Activated CD8-positive, alpha-beta T cell treated with anti-CD3 and anti-CD28 coated beads for 36 hours (primary cell): ENCODE results near the gene GAS1. TPM values are rescaled to one million over a fixed set of nuclear protein-coding genes. Genes with fewer than 3 reads are reported as not detected.

ENCODE experiments used
- ATAC-seq: fragments of 200-7000 bp; cut with Tn5 transposase; one replicate; pipeline ENCODE4 v1.10.0; 2021; ENCODE audit warnings: mild to moderate bottlenecking, moderate library complexity
- CTCF ChIA-PET: fragments of 350-600 bp; sonication (Branson Sonifier 250); formaldehyde crosslinking; loops from one replicate; lab custom pipeline; 2021; ENCODE audit warnings: antibody characterized with exemption; lab: Charles Lee
- POLR2A ChIA-PET: fragments of 350-600 bp; sonication (Branson Sonifier 250); formaldehyde crosslinking; loops from one replicate; lab custom pipeline; 2021; ENCODE audit warnings: antibody characterized with exemption; lab: Charles Lee
- DNase-seq: peaks from one replicate; pipeline ENCODE4 v3.0.0-alpha.2; 2020
- H3K27ac Mint-ChIP-seq: one replicate; pipeline ENCODE4 v1.8.0; 2021; ENCODE audit warnings: mild to moderate bottlenecking, mixed read lengths
- H3K27me3 Mint-ChIP-seq: one replicate; pipeline ENCODE4 v1.8.0; 2021; ENCODE audit warnings: mixed read lengths
- H3K36me3 Mint-ChIP-seq: one replicate; pipeline ENCODE4 v1.8.0; 2021; ENCODE audit warnings: low read depth, mixed read lengths
- H3K4me1 Mint-ChIP-seq: one replicate; pipeline ENCODE4 v1.8.0; 2021; ENCODE audit warnings: low read depth, mixed read lengths
- H3K4me3 Mint-ChIP-seq: one replicate; pipeline ENCODE4 v1.8.0; 2021; ENCODE audit warnings: mild to moderate bottlenecking, moderate library complexity, mixed read lengths
- H3K9me3 Mint-ChIP-seq: one replicate; pipeline ENCODE4 v1.8.0; 2021; ENCODE audit warnings: mixed read lengths
- CTCF ChIP-seq: fragments of 200-600 bp; IDR thresholded peaks from one replicate; pipeline ENCODE4 v1.8.0; 2022; ENCODE audit warnings: antibody characterized with exemption, mild to moderate bottlenecking
- intact Hi-C: fragments of 100-400 bp; cut with micrococcal nuclease; formaldehyde crosslinking; loops from one replicate; pipeline ENCODE4 v1.10.0; 2022
- total RNA-seq, 2 experiments: library from RNA; stranded (reverse); gene quantifications; one replicate each; pipeline ENCODE4 v1.2.3, GENCODE V29; 2021

Gene GAS1
- total RNA-seq, 2 experiments from 2014 or later, result 0.11 TPM; not detected in 1

- H3K27ac Mint-ChIP-seq, result no peak overlapping the region
- no peaks in the 10 kb centered on the region for H3K9me3 Mint-ChIP-seq
- DNase-seq, result no peak
- no peak overlapping the region for H3K4me3 Mint-ChIP-seq
- no peaks in the 10 kb centered on the region for H3K4me1 Mint-ChIP-seq
- ChIA-PET CTCF (no interaction called here), POLR2A (no interaction called here)
- TF ChIP-seq CTCF, result no peak
- intact Hi-C loops, result no loop called here
- peaks cover 12% of the 10 kb centered on the region for H3K27me3 Mint-ChIP-seq
- no peaks in the 10 kb centered on the region for H3K36me3 Mint-ChIP-seq
- ATAC-seq, result no peak
These were observed 8.3 kb upstream of the GAS1 start for GRCh38 chr9:86955561-86955960.

GRCh38 chr9:86955042-86955441 is 7.7 kb upstream of the GAS1 start:
- intact Hi-C loops, result no loop called here
- ChIA-PET CTCF (no interaction called here), POLR2A (no interaction called here)
- TF ChIP-seq CTCF, result no peak
- Mint-ChIP-seq H3K4me3 (no peak overlapping the region), H3K36me3 (no peaks in the 10 kb centered on the region), H3K27me3 (peaks cover 11% of the 10 kb centered on the region), H3K27ac (no peak overlapping the region), H3K9me3 (no peaks in the 10 kb centered on the region), H3K4me1 (no peaks in the 10 kb centered on the region)
- DNase-seq (no peak), ATAC-seq (no peak)

GRCh38 chr9:86953181-86953580 is 5.9 kb upstream of the GAS1 start:
- Mint-ChIP-seq H3K36me3 (no peaks in the 10 kb centered on the region), H3K4me3 (no peak overlapping the region), H3K27ac (no peak overlapping the region), H3K27me3 (peaks cover 14% of the 10 kb centered on the region), H3K4me1 (peaks cover 10% of the 10 kb centered on the region), H3K9me3 (no peaks in the 10 kb centered on the region)
- intact Hi-C loops, result no loop called here
- ChIA-PET POLR2A (no interaction called here), CTCF (no interaction called here)
- no peak for TF ChIP-seq CTCF
- no peak for ATAC-seq
- no peak for DNase-seq

GRCh38 chr9:86948074-86948929 is 996 bp upstream of the GAS1 start:
- Mint-ChIP-seq H3K4me3 (peak overlapping the region; percentile 75), H3K27me3 (peaks cover 29% of the 10 kb centered on the region), H3K9me3 (no peaks in the 10 kb centered on the region), H3K27ac (peak overlapping the region; percentile 61), H3K36me3 (no peaks in the 10 kb centered on the region), H3K4me1 (peaks cover 13% of the 10 kb centered on the region)
- peak; percentile 74 for ATAC-seq
- peak; percentile 79 for DNase-seq
- CTCF ChIA-PET, result interaction anchor here (0.7 to 1.6 kb wide), 14 partner anchors 12 to 395 kb away, joined by 3 to 6 read pairs (median 4); no protein-coding TSS in a partner anchor
- intact Hi-C loops, result loop anchor here (10.0 kb wide), 1 partner anchor 64 kb away; no protein-coding TSS in a partner anchor
- POLR2A ChIA-PET, result interaction anchor here (0.6 kb wide), 1 partner anchor 48 kb away, joined by 3 read pairs; no protein-coding TSS in a partner anchor
- TF ChIP-seq CTCF, result peak; percentile 85
